Measurements from ENCODE around the gene CACNA1F. TPM values are rescaled to one million over a fixed set of nuclear protein-coding genes. Genes with fewer than 3 reads are reported as not detected.

Gene CACNA1F
- total RNA-seq, 1 donor from 2014 or later: 0.07 TPM

GRCh38 chrX:49191574-49192011 lies 41.5 kb downstream of the CACNA1F start:
- intact Hi-C loops (cut with micrococcal nuclease): loop anchor here (1.0 to 5.0 kb wide), 6 partner anchors 9 to 563 kb away; partner anchors contain the start of genes CCDC22, GPKOW and SYP
- H3K4me3 Mint-ChIP-seq: peak overlapping the region; percentile 93
- no peaks in the 10 kb centered on the region for H3K27me3 Mint-ChIP-seq
- peak overlapping the region; percentile 93 for H3K27ac Mint-ChIP-seq
- no peaks in the 10 kb centered on the region for H3K9me3 Mint-ChIP-seq
- no peak for DNase-seq
- H3K4me1 Mint-ChIP-seq: peaks cover 25% of the 10 kb centered on the region
- no peaks in the 10 kb centered on the region for H3K36me3 Mint-ChIP-seq (ENCODE audit: low read depth)

GRCh38 chrX:49190821-49191573 lies 42.1 kb downstream of the CACNA1F start:
- peak overlapping the region; percentile 93 for H3K27ac Mint-ChIP-seq
- peaks cover 27% of the 10 kb centered on the region for H3K4me1 Mint-ChIP-seq
- no peaks in the 10 kb centered on the region for H3K9me3 Mint-ChIP-seq
- peak overlapping the region; percentile 93 for H3K4me3 Mint-ChIP-seq
- no peaks in the 10 kb centered on the region for H3K36me3 Mint-ChIP-seq (ENCODE audit: low read depth)
- H3K27me3 Mint-ChIP-seq: no peaks in the 10 kb centered on the region
- intact Hi-C loops (cut with micrococcal nuclease): loop anchor here (1.0 to 5.0 kb wide), 5 partner anchors 9 to 81 kb away; partner anchors contain the start of genes CCDC22, GPKOW and SYP
- DNase-seq: peak; percentile 95

DNA sequence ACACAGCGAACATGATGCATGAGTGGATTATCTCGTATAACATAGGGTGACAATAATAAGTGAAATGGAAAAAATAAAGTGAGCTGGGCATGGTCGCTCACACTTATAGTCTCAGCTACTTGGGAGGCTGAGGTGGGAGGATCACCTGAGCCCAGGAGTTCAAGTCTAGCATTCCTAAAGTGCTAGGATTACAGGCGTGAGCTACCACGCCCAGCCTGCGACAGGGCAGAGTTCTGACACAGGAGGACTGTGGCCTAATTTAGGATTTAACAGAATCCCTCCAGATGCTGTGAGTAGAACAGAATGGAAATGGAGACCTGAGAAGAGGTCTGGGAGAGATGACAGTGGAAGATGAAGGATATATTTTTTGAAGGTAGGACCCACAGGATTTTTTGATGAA lies 43.5 kb downstream of the CACNA1F start:
- H3K9me3 Mint-ChIP-seq: no peaks in the 10 kb centered on the region
- peaks cover 31% of the 10 kb centered on the region for H3K4me1 Mint-ChIP-seq
- no peaks in the 10 kb centered on the region for H3K27me3 Mint-ChIP-seq
- intact Hi-C loops (cut with micrococcal nuclease): loop anchor here (2.0 to 5.0 kb wide), 2 partner anchors 17 to 83 kb away; no protein-coding TSS in a partner anchor
- H3K27ac Mint-ChIP-seq: no peak overlapping the region
- H3K36me3 Mint-ChIP-seq (ENCODE audit: low read depth): no peaks in the 10 kb centered on the region
- peak overlapping the region; percentile 93 for H3K4me3 Mint-ChIP-seq
- no peak for DNase-seq

- Mint-ChIP-seq H3K27ac (peak overlapping the region; percentile 42), H3K9me3 (no peaks in the 10 kb centered on the region), H3K4me1 (peaks cover 30% of the 10 kb centered on the region), H3K27me3 (no peaks in the 10 kb centered on the region), H3K36me3 (ENCODE audit: low read depth) (peaks cover 5% of the 10 kb centered on the region), H3K4me3 (peak overlapping the region; percentile 28)
- intact Hi-C loops (cut with micrococcal nuclease): no loop called here
- DNase-seq: no peak
Observed at GRCh38 chrX:49188468-49189076, 44.6 kb downstream of the CACNA1F start.

DNA sequence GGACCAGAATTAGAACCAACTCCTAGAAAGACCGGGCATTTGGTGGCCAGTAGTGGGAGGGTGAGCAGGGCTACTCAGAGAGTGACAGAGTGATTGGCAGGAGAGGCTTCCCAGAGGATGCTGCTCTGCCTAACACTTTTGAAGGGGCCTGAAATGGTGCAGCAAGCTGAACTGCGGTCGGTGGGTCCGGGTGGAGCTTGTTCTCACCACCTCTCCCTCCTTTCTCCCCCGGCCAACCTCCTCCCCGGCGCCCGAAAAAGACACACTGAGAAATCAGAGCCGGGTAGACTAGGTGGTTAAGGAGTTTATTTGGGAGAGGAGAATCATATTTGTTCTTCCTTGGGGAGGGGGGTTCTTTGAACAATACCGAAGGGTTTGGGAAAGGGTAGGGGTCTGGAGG lies 45.6 kb downstream of the CACNA1F start:
- H3K9me3 Mint-ChIP-seq: no peaks in the 10 kb centered on the region
- intact Hi-C loops (cut with micrococcal nuclease): no loop called here
- peaks cover 6% of the 10 kb centered on the region for H3K36me3 Mint-ChIP-seq (ENCODE audit: low read depth)
- no peak for DNase-seq
- no peak overlapping the region for H3K4me3 Mint-ChIP-seq
- no peak overlapping the region for H3K27ac Mint-ChIP-seq
- peaks cover 24% of the 10 kb centered on the region for H3K4me1 Mint-ChIP-seq
- no peaks in the 10 kb centered on the region for H3K27me3 Mint-ChIP-seq

DNA sequence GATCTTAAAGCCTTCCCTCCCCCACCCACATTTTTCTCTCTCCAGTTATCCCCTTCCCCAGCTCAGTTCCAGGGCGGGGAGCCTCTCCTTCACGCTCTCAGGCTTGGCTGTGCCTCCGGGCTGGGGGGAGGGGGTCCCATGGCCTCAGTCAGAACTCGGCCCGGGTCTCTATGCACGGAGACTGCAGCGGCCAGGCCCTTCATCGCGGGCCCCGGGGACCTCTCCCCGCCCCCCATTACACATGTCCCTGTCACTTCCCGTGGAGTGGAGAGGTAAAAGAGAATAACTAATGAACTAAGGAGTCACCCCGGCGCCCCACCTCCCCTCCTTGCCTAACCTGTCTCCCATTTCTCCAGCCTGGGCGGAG lies 46.1 kb downstream of the CACNA1F start:
- Mint-ChIP-seq H3K4me3 (peak overlapping the region; percentile 92), H3K27ac (peak overlapping the region; percentile 87), H3K9me3 (no peaks in the 10 kb centered on the region), H3K27me3 (no peaks in the 10 kb centered on the region), H3K4me1 (peaks cover 24% of the 10 kb centered on the region), H3K36me3 (ENCODE audit: low read depth) (peaks cover 11% of the 10 kb centered on the region)
- intact Hi-C loops (cut with micrococcal nuclease): no loop called here
- no peak for DNase-seq

DNA sequence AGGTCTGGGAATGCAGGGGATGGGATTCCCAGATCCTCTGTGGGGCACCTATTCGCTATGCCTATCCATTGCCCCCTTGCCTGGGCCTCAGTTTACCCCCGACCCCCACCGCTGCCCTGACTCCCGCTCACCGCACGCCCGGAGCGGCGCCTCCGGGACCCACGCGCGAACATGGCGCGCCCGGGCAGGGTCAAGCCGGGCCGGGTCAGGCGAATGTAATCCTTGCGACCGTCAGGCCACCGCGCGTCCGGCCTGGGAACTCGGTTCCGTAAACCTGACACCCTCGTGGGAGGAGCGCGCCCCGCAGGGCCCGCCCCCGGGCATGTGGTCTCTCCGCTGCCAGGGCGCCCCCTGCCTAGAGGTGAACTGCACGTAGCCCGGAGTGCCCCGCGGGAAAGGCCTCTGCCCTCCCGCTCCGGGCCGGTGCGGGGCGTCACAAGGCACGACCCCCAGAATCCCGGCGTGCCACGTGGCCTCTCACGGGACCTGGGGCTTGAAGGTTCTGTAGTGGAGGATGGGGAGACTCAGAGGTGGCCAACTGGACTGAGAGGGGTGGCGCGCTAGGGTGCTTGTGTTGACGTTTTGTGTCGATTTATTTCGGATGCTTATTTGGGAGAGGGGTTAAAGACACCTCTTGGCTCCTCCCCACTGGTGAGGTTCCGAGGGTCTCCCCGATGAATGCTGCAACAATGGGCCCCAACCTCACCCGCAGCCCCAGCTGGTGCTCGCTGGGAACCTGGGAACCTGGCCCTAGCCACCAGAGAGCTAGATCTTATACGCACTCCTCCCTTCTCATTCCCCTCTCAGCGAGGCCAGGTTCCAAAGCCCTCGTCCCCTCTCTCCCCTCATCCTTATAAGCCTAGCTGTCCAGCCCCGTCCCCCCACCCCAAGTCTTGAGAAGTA lies 46.8 kb downstream of the CACNA1F start, which contains the start of gene PRICKLE3:
TSS of gene PRICKLE3 (minus strand) at position 249 of the 903 bp plus-strand sequence. CDS start at position 173, 76 bp downstream.
- Mint-ChIP-seq H3K36me3 (ENCODE audit: low read depth) (peaks cover 11% of the 10 kb centered on the region), H3K9me3 (no peaks in the 10 kb centered on the region), H3K27ac (peak within 1 kb of the TSS; percentile 89), H3K27me3 (no peaks in the 10 kb centered on the region), H3K4me1 (peaks cover 24% of the 10 kb centered on the region), H3K4me3 (peak within 1 kb of the TSS; percentile 92)
- intact Hi-C loops (cut with micrococcal nuclease): no loop called here
- DNase-seq: peak; percentile 93

DNA sequence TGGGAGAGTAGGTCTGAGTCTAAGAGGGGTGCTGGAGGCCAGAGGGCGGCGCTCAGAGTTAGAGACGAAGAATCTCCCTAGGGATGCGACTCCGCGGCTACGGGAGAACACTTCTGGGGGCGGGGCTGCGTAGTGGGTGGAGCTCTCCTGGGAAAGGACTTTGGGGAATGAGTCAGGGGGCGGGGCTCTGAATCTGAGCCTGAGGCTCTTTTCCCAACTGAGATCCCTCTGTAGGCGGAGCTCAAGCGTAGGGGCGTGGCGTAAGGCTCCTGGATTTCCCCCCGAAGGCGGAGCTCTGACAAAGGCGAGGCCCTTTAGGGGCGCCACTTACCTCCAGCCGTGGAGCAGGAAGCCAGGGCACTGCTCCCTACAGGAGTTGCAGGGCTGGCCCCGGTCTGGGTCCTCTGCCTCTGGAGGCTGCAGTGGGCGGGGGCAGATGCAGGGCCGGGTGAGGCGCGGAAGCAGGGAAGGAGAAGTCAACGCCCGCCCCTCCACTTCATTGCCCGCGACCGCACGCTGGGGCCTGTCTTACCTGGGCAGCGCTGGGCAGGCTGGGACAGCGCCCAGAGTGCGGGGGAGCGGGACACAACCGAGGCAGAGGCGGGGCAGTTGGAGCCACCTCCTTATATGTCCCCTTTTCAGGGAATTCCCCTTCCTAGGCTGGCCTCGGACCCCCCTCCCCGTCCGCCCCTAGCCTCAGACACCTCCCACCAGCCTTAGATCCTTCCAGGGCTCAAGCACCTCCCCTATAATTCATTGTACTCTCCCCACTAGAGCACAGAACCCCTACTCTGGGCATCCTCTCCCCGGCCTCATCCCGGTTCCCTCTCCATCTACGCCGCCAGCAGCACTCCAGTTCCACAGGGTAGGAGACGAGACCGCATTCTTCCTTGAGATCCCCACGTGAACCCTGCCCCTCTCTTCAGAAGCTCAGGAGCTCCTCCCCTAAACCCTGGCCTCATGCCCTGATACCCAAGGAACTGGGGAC lies 48.6 kb downstream of the CACNA1F start:
- H3K4me3 Mint-ChIP-seq: peak overlapping the region; percentile 92
- no peaks in the 10 kb centered on the region for H3K27me3 Mint-ChIP-seq
- peak overlapping the region; percentile 89 for H3K27ac Mint-ChIP-seq
- intact Hi-C loops (cut with micrococcal nuclease): no loop called here
- DNase-seq: peak; percentile 79
- no peaks in the 10 kb centered on the region for H3K9me3 Mint-ChIP-seq
- H3K4me1 Mint-ChIP-seq: peaks cover 16% of the 10 kb centered on the region
- H3K36me3 Mint-ChIP-seq (ENCODE audit: low read depth): peaks cover 18% of the 10 kb centered on the region

DNA sequence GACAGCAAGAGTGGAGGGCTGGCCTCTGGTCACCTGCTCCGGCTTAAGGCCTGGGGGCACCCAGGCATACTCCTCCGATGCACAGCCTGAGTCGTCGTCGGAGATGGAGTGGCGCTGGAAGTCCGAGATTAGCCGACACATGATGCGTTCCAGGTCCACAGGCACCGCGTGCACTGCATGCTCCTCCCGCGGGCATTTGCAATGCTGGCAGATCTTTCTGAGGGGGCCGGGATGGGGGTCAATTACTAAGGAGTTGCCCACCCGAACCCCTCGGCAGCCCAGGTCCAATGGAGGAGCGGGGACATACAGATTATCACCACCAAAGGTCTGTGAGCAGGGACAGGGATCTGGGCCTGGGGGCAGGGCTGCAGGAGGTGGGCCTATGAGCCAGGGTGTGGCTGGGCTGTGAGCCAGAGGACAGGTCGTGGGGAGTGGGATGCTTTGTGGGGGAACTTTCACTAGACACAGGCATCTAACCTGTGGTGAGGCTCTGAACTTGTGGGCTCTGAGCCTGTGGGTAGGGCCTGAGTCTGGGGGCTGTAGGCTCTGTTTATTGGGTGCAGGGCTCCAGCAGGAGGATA lies 49.3 kb downstream of the CACNA1F start:
- Mint-ChIP-seq H3K27ac (no peak overlapping the region), H3K4me1 (peaks cover 12% of the 10 kb centered on the region), H3K4me3 (peak overlapping the region; percentile 92), H3K27me3 (no peaks in the 10 kb centered on the region), H3K9me3 (no peaks in the 10 kb centered on the region), H3K36me3 (ENCODE audit: low read depth) (peaks cover 24% of the 10 kb centered on the region)
- DNase-seq: no peak
- intact Hi-C loops (cut with micrococcal nuclease): no loop called here

- H3K27ac Mint-ChIP-seq: no peak overlapping the region
- H3K36me3 Mint-ChIP-seq (ENCODE audit: low read depth): peaks cover 49% of the 10 kb centered on the region
- no peaks in the 10 kb centered on the region for H3K9me3 Mint-ChIP-seq
- H3K27me3 Mint-ChIP-seq: no peaks in the 10 kb centered on the region
- H3K4me1 Mint-ChIP-seq: peaks cover 18% of the 10 kb centered on the region
- H3K4me3 Mint-ChIP-seq: no peak overlapping the region
- DNase-seq: no peak
- intact Hi-C loops (cut with micrococcal nuclease): no loop called here
Observed at GRCh38 chrX:49179358-49179757, 53.8 kb downstream of the CACNA1F start.

DNA sequence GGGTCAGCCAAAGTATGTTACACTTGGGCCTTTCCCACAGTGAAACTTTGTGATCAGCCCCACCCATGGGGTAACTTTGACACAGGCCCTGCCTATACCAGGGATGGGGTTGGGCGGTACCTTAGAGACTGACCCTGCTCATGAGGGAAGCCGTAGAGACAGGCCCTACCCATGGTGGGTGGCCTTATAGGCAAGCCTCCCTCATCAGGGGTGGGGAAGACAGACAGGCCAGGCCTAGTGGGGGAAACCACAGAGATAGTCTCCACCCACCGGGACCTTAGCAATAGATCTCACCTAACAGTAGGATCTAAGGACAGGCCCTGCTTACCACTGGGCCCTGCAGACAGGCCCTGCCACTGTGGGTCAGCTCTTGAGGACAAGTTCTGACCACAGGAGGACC lies 54.6 kb downstream of the CACNA1F start:
- Mint-ChIP-seq H3K36me3 (ENCODE audit: low read depth) (peaks cover 48% of the 10 kb centered on the region), H3K27ac (no peak overlapping the region), H3K9me3 (no peaks in the 10 kb centered on the region), H3K4me3 (no peak overlapping the region), H3K27me3 (no peaks in the 10 kb centered on the region), H3K4me1 (peaks cover 14% of the 10 kb centered on the region)
- intact Hi-C loops (cut with micrococcal nuclease): no loop called here
- no peak for DNase-seq

DNA sequence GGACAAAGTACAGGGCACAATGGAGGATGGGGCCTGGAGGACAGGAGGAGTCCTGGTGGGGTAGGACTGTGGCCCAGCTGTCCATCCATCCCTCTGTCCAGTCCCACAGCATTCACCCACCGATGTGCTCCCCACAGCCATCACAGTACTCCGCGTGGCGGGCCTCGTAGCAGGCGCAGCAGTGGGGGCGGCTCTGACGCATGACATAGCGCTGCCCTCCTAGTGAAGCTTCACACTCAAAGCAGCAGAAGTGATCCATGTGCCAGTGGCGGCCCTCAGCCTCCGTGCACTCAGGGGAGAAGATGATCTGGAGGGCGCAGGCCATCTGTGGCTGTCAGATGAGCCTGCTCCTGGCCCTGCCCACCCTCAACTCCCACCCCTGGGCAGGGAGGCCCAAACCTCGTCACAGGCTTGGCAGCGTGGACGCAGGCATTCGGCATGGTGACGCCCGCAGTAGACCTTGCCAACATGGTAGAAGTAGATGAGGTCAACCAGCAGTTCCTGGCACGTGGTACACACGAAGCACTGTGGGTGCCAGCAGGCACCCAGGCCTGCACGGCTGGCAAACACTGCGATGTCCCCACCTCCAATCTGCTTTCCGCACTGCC lies 55.2 kb downstream of the CACNA1F start:
- intact Hi-C loops (cut with micrococcal nuclease): no loop called here
- no peak for DNase-seq
- Mint-ChIP-seq H3K27ac (peak overlapping the region; percentile 29), H3K4me1 (peaks cover 16% of the 10 kb centered on the region), H3K9me3 (no peaks in the 10 kb centered on the region), H3K4me3 (no peak overlapping the region), H3K27me3 (no peaks in the 10 kb centered on the region), H3K36me3 (ENCODE audit: low read depth) (peaks cover 48% of the 10 kb centered on the region)

Data from activated CD4-positive, alpha-beta T cell treated with anti-CD3 and anti-CD28 coated beads, Interleukin-2, amount 10 ng/mL, durations not matched to agents 24 days and 14 days (primary cell).